ENCODE measurements around the gene SH3BP4. TPM values are rescaled to one million over a fixed set of nuclear protein-coding genes. Genes with fewer than 3 reads are reported as not detected.
A peak's percentile ranks its signal among the peaks of the same experiment; 100 is the strongest.

The SH3BP4 gene
- total RNA-seq, 1 experiment from 2014 or later = 98.8 TPM

GRCh38 chr2:234964631-234965461 is 13.0 kb downstream of the SH3BP4 start:
- DNase-seq (ENCODE audit: low read depth) = peak; percentile 66

DNA sequence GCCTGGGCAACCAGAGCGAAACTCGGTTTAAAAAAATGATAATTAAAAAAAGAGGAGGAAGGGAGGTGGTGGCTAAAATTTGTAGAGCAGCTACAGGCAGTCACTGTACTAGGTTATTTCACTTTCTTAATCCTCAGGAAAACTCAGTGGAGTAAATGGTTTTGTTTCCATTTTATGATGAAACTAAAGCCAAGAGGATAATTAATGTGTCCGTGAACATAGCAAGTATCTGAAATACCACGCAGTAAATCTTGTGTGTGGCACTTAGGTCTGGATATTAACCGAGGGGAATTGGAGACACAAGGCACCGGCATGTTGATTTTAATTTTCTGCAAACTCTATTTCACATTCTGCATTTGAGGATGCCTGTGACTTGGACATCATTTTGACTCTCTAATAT is 14.5 kb downstream of the SH3BP4 start:
- DNase-seq (ENCODE audit: low read depth) = no peak

- no peak for DNase-seq (ENCODE audit: low read depth)
Measured at GRCh38 chr2:234967201-234967869, 15.5 kb downstream of the SH3BP4 start.

- no peak for DNase-seq (ENCODE audit: low read depth)
Measured at GRCh38 chr2:234967870-234968208, 16.0 kb downstream of the SH3BP4 start.

DNA sequence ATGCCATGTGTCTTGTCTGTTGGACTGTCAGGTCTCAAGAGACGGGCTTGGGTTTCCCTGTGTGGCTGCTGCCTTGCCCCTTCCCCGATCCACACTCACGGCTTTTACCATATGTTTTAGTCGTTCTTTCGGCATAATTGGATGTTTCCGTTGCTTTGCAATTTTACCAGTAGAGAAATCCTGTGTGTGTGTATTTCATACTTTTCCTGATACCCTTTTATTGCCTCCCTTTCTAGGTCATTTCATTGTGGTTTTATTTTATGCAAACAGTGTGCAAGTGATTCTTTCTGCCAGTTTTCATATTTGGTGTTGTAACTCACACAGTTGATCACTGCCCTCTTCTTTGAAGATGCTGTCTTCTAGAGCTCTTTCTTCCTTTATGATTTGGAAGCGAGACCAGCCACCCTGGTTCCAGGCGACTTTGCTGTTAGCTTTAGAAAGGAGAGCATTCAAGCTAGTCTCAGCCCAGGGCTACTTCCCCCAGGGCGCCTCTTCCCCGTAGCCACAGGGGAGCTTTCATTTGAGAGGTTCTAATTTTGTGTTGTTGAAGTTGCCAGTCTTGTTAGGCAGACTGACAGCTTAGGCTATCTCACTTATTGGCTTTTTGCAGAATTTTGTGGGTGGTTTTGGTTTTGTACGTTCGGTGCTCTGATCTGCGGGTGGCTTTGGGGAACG is 17.0 kb downstream of the SH3BP4 start:
- DNase-seq (ENCODE audit: low read depth) = no peak

GRCh38 chr2:234969306-234970098 is 17.7 kb downstream of the SH3BP4 start:
- no peak for DNase-seq (ENCODE audit: low read depth)

DNA sequence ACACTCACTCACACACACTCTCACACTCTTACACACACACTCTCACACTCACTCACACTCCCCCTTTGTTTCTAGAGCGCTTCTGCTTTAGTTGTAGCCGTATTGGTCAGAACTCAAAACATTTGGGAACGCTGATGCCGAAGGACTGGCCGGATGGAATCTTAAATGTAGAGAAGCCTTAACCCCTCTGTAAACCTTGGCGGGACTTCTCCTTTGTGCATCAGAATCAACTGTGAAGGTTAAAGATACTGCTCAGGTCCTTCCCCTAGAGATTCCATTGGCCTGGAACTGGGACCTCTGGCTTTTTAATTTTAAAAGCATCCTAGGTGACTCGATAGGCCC is 18.3 kb downstream of the SH3BP4 start:
- no peak for DNase-seq (ENCODE audit: low read depth)

DNA sequence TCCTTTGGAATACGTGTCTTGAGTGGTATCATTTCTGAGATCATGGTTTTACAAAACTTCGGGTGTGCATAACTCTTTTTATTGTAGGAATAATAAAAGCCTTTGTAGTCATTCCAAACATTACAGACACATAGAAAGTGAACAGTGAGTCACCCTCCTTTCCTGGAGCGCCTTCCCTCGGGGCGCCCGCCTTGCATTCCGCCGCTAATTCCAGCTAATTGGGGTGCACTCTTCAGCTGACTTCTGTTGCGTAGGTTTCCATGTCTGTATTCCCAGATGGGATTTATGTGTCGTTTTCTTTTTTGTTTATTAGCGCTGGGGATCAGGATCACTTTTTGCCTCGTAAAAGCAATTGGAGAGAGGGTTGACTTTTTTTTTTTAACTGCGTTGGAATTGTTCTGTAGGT is 18.7 kb downstream of the SH3BP4 start:
- DNase-seq (ENCODE audit: low read depth) = peak; percentile 83

DNA sequence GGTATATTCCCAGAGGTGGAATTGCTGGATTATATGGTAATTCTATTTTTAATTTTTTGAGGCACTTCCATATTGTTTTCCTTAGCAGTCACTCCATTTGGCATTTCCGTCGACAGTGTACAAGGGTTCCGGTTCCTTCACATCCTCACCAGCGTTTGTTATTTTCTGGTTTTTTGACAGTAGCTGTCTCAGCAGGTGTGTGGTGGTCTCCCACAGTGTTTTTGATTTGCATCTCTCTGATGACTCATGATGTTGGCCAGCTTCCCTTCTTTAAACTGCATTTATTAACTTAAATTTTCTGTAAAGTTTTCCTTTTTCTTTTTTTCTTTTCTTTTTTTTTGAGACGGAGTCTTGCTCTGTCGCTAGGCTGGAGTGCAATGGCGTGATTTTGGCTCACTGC is 19.7 kb downstream of the SH3BP4 start:
- DNase-seq (ENCODE audit: low read depth) = peak; percentile 39

DNA sequence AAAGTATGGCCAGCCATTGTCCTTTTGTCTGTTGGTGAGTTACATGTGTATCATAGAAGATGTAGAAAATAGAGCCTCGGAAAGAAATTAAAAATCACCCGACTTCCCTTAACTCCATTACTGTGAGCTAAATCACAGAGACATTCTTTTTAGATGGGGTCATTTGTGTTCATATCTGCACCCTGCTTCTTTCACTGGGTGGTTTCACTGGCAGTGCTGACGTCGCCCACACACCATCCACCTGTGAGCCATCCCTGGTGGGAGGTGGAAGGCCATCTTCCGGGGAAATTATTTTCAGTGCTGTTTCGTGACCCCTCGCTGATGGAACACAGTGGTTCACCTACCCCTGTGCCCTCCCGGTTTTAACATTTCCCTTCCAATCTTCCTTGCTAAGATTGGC is 21.2 kb downstream of the SH3BP4 start:
- peak; percentile 62 for DNase-seq (ENCODE audit: low read depth)

- DNase-seq (ENCODE audit: low read depth) = peak; percentile 51
Measured at GRCh38 chr2:234974501-234975385, 22.9 kb downstream of the SH3BP4 start.

DNA sequence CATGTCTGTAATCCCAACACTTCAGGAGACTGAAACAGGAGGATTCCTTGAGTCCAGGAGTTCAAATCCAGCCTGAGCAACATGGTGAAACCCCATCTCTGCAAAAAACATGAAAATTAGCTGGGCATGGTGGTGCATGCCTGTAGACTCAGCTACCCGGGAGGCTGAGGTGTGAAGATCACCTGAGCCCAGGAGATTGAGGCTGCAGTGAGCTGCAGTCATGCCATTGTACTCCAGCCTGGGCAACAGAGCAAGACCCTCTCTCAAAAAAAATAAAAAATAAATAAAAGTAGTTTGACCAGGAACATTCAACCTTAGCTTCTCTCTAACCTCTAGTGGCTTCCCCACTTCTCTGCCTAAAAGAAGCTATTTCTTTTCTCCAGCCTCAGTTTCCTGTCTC is 23.8 kb downstream of the SH3BP4 start:
- no peak for DNase-seq (ENCODE audit: low read depth)

GRCh38 chr2:234976479-234977227 is 24.8 kb downstream of the SH3BP4 start:
- no peak for DNase-seq (ENCODE audit: low read depth)

DNA sequence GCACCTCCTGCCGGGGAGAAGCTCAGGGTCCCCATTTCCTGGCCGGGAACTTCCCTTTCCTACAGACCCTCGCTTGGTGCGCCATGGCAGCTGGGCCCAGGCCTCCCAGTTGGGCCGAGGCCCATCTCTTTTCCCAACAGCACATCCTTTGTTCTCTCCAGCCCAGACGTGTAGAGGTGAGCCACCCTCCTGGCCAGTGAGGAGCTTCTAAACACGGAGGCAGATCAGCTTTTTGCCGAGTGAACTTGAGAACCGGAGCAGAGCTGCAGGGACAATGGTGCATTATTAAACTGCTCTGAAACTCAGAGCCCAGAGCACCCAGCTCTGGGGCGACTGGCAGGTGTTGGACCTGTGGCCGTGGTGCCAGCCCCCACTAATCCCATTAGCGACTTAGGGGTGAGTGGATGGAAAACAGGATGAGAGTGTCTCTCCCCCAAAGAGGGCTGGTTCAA is 25.4 kb downstream of the SH3BP4 start:
- no peak for DNase-seq (ENCODE audit: low read depth)

DNA sequence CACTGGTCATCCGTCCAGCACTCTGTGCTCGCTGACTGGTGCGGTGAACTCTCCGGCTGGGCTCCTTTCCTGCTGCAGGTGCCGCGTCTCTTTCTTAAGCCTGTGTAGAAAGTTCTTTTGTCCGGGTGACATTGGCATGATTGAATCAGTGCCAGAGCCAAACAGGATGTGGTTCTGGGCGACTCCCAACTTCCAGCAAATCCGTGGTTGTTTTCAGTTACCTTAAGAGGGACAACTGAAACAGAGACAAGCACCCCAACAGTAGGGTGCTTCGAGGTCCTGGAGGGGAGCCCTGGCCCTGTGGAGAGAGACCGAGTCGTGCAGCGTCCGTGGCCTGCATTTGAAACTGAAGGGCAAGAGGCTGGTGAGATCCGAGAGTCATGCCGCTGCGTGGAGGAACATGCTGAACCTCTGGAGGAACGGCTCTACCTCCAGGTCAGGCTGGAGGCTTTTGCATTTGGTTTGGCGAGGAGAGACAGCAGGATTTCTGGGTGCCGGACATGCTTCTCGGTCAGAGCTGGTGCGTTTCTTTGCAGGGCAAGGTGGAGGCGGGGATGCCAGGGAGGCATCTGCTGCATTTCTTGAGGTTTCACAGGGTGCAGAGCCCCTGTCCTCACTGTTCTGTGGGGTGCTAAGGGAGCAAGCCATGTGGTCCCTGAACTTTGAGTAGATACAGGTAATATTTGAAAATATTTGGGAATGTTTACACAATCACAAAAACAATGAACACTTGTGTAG is 26.8 kb downstream of the SH3BP4 start:
- peak; percentile 67 for DNase-seq (ENCODE audit: low read depth)

DNA sequence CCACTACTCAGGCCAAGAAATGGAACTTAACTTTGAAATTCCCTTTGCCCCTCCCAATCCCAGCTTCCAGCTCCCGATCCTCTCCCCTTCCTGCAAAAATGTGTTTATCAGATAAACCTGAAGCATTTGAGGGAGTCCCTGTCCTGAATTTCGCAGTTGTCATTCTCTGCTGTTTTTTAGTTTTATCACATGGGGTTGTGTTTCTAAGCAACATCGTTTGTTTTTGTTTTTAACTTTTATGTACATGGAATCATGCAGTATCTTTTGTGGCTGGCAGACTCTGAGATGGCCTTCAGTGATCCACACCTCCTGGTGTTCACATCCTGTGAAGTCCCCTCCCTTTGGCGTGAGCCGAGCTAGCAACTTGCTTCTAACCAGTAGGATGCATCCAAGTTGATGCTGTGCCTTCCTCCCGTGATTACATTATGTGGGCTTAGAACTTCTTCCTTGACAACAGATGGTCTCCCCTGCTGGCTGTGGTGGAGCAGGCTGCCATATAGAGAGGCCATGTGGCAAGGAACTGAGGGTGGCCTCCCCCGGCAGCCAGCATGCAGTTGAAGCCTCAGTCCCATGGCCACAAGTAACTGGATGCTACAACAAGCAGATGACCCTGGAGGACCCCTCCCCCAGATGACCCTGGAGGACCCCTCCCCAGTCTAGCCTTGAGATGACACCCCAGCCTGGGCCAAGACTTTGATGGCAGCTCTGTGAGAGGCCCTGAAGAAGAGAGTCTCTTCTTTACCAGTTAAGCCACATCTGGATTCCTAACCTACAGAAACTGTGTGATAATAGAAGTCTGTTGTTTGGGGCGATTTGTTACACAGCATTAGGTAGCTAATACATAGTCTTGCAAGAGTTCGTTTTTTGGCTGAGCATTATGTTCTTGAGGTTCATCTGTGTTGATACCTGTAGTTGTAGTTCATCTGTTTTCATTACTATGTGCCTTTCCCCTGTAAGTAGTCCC is 27.7 kb downstream of the SH3BP4 start:
- no peak for DNase-seq (ENCODE audit: low read depth)

DNA sequence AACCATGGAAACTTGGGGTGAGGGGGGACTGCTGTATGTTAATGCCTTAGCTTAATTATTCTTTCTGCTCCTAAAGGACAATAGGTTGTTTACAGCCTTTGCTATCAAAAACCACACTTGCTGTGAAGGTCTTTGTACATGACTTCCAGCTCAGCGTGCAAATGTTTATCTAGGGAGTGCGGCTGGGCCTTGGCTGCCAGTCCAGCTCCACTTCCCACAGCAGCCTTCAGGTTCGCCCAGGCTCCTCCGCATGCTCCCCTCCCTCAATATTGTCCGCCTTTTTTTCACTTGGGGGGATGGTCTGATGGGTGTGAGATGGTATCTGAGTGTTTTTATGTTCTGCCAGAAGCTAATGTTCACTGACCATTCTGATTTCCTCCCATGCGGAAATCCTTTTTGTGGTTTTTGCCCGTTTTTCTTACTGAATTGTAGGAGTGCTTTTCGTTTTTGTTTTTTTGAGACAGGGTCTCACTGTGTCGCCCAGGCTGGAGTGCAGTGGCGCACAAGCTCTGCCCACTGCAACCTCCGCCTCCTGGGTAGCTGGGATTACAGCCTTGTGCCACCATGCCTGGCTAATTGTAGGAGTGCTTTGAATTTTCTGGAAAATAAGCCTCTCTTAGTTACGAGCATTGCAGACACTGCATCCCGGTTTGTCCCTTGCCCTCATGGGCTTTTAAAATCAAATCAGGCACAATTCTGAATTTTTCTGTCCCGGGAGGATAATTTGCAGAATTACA is 28.8 kb downstream of the SH3BP4 start:
- peak; percentile 67 for DNase-seq (ENCODE audit: low read depth)
